CD4-positive, alpha-beta T cell treated with Interleukin-2 at 100 ng/mL for 4 hours (primary cell): ENCODE results near the gene FDX1.
A peak's percentile ranks its signal among the peaks of the same experiment; 100 is the strongest.

ENCODE experiments used
- DNase-seq: peaks from one replicate; pipeline ENCODE4 v3.0.0-alpha.2; 2020; ENCODE audit warnings: low spot score

Gene FDX1

DNA sequence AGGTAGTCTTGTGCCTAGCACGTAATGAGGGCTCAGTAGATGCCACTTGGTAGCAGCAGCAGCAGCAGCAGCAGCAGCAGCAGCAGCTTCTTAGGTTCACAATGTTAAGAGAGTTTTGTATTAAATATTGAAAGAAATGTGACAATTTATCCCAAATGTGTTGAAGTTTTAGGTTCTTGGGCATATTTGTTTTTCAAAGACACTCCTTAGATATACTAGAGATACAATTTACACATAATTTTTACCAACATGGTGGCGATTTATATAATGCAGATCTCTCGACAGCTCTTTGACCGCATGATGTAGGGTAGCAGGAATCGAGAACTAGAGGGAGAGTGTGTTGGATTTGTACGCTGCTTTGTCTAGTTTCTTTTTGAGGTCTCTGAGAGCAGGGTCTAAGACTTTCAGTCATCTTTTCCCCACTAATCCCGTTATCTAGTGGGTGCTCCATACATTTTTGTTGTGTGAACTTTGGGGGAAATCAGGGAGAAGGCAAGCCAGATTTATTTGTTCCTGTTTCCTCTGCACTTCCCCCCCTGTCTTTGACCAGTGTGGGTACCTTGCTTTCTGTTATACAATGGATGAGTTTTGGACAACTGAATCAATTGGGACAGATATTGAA is 1.4 kb downstream of the FDX1 start:
- DNase-seq = no peak

- no peak for DNase-seq
Measured at GRCh38 chr11:110431674-110432073, 1.9 kb downstream of the FDX1 start.

DNA sequence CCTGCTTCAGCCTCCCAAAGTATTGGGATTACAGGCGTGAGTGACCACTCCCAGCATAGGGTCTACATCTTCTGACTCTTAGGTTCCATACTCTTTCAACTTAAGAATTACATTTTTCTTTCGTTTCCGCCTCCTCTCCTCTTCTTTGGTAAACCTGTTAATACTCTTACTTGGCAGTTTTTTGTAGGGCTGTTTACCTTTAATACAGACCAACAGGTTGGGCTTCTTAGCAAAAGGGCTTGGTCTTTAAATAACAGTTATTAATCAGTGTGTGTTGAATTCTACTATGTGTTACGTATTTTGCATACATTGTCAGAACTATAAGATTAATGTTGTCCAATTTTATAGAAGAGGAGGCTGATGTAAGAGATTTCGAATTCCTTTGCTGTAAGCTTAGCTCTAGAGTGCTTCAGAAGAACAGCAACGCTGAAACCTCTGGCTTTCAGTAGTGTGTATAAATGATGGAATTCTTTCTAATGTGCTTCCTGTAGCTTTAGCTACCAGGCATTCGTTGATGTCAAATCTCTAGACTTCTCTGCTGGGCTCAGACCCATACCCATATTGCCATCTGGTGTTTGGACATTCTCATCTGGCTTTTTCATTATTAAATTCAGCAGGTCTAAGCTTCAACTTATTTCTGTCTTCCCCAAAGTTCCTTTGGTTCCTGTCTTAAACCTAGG is 3.1 kb downstream of the FDX1 start:
- no peak for DNase-seq

GRCh38 chr11:110433393-110434333 is 3.9 kb downstream of the FDX1 start:
- DNase-seq = peak; percentile 35

- DNase-seq = peak; percentile 52
Measured at GRCh38 chr11:110434952-110435779, 5.4 kb downstream of the FDX1 start.

GRCh38 chr11:110435780-110436717 is 6.3 kb downstream of the FDX1 start:
- DNase-seq = no peak

DNA sequence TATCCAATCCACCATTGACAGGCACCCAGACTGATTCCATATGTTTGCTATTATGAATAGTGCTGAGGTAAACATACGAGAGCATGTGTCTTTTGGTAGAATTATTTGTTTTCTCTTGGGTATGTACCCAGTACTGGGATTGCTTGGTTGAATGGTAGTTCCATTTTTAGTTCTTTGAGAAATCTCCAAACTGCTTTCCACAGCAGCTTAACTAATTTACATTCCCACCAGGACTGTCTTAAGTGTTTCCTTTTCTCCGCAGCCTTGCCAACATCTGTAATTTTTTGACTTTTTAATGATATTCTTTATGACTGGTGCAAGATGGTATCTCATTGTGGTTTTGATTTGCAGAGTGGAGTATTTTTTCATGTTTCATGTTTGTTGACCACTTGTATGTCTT is 8.3 kb downstream of the FDX1 start:
- DNase-seq = no peak

GRCh38 chr11:110445437-110445836 is 15.7 kb downstream of the FDX1 start:
- no peak for DNase-seq

DNA sequence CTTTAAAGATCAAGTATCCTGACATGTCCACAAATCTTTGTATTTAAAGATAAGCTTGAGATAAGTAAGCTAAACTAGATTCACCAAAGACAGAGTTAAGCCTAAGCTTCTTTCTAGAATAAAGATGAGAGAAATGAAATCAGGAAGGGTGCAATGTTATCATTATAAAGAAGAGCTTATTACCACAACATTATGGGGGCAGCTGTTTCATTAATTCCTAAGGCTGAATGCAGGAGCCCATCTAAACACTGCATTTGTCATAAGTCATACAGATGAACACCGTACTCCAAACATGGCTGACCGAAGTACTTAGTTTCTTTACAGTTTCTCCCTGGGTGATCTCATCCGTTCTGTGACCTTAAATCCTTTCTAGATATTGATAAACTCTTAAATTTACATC is 16.3 kb downstream of the FDX1 start:
- no peak for DNase-seq

DNA sequence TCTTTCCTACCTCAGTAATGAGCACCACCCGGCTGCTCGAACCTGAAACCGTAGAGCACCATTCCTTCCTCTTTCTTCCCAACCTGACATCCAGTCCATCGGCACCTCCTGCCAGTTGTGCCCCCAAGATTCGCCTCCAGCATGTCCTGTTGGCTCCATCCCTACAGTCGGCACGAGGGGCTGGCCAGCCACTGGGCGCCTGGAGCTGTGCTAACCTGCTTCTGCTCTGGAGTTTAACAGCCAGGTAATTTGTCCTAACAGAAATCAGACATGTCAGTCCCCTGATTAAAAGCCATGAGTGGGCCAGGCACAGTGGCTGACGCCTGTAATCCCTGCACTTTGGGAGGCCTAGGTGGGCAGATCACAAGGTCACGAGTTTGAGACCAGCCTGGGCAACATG is 16.8 kb downstream of the FDX1 start:
- DNase-seq = no peak

GRCh38 chr11:110447343-110447742 is 17.6 kb downstream of the FDX1 start:
- no peak for DNase-seq

DNA sequence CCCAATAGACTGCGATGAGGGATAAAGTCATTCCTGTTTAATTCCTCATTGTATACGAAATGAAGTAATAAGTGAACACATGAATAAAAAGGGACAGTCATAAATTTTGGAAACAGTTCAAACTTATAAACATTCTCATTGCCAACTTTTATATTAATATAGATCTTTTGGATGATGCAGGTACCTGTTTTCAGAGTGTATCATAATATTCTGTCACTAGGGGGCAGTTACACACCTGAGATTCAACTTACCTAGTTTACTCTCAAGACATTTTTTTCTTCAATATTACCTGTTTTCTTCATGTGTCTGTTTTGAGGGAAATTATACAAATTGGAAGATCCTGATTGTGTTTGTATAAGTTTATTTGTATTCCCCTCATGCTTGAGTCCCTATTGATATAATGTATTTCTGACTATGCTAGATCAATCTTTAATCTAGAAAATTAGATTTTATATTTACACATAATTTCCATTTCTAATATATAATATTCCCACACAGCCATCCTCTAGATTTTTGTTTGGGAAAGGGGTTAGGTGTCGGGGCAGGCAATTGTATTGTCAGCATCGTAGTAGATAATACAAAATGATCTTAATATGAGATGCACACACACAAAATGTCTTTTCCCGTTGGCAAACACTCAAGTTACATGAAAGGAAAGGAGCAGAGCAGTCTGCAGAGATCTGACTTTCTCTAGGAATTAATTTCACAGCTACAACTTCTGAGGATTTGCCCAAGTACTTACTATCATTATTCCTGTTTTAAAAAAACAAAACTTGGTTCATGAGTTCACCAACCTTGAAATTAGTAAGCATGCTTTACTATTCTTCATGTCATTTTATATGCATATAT is 18.4 kb downstream of the FDX1 start:
- peak; percentile 25 for DNase-seq

DNA sequence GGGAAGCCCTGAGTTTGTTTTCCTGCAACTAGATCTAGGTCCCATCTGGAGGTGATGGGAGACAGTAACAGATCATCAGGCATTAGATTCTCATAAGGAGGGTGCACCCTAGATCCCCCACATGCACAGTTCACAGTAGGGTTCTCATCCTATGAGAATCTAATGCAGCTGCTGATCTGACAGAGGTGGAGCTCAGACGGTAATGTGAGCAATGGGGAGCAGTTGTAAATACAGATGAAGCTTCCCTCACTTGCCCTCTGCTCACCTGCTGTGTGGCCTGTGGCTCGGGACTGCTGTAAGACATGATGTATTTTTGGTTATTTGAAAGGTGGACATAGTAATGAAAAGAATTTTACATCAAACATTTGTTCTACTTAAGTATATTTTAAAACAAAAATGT is 20.5 kb downstream of the FDX1 start:
- no peak for DNase-seq

GRCh38 chr11:110452720-110453119 is 23.0 kb downstream of the FDX1 start:
- DNase-seq = no peak

DNA sequence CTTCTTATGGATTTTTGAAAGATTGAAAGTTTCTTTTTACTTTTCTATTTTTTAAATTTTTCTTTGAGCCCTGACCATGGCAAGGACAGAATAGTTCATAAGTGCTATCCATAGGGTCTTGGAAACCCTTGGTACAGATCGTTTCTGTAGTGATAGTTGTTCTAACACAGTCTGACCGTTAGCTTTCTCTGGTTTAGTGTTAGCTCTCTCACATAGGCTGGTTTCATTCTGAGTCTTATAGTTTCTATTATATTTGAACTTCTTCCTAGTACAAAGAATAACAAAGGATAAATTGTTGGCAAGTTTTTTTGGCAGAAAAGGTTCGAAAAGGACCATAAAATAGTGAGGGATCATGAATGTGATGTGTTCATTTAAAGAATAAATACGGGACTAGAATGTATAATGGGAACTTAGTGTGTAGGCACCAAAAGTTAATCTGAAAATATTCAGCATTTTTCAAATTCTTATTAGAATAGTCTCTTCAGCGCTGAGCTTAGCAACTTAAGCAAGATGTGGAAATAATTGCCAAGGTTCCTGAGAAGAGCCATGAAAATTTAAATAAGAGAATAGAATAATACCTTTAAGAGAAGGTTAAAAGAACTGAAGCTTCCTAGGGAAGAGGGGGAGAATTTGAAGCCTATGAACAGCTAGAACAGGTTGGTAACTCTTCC is 24.1 kb downstream of the FDX1 start:
- DNase-seq = no peak

- DNase-seq = no peak
Measured at GRCh38 chr11:110454609-110455008, 24.9 kb downstream of the FDX1 start.

- no peak for DNase-seq
Measured at GRCh38 chr11:110455718-110456117, 26.0 kb downstream of the FDX1 start.

DNA sequence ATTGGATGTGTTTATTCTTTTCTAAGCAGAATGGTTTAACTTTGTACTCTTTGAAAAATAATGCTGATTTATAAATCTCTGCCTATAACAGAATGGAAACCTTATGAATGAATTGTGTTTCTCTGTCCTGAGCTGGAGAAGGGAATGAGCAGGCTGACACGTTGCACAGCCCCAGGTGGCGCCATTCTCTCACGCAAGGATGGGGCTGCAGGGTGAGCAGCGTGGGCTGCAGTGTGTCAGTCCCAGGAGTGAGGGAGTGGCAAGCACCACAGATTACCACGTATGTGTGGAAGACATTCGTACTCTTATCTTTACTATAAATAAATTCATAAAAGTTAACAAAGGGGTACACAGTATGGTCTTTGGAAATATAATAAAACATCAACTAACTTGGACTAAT is 33.4 kb downstream of the FDX1 start:
- peak; percentile 24 for DNase-seq

- DNase-seq = no peak
Measured at GRCh38 chr11:110465231-110465630, 35.5 kb downstream of the FDX1 start.
